GM18861 (cell line): ENCODE measurements around the gene ABHD14A.
"Not testable (repeated sequence)": the region's sequence is repeated elsewhere in the genome, so short reads cannot be mapped to it uniquely, and the experiment has no call there.

Experiments
- ATAC-seq: cut with Tn5 transposase; IDR thresholded peaks from one replicate; pipeline ENCODE4 v1.9.1; 2021; ENCODE audit not compliant: unreplicated experiment

The ABHD14A gene

GRCh38 chr3:51974963-51975851 lies at the start of gene ABHD14A:
TSS of gene ABHD14A (plus strand) at chr3:51975064. CDS start at chr3:51975136, 72 bp downstream.
- ATAC-seq: peak; percentile 45

- no peak for ATAC-seq
Observed at GRCh38 chr3:51927061-51927977, 47.5 kb upstream of the ABHD14A start.

GRCh38 chr3:51928438-51928837 lies 46.4 kb upstream of the ABHD14A start:
- ATAC-seq: no peak

GRCh38 chr3:51928981-51929380 lies 45.9 kb upstream of the ABHD14A start:
- ATAC-seq: not testable (repeated sequence)

- ATAC-seq: no peak
Observed at GRCh38 chr3:51929420-51930003, 45.4 kb upstream of the ABHD14A start.

GRCh38 chr3:51930439-51930838 lies 44.4 kb upstream of the ABHD14A start:
- no peak for ATAC-seq

GRCh38 chr3:51931756-51932155 lies 43.1 kb upstream of the ABHD14A start:
- no peak for ATAC-seq

- ATAC-seq: no peak
Observed at GRCh38 chr3:51932471-51933370, 42.1 kb upstream of the ABHD14A start.

GRCh38 chr3:51933471-51934138 lies 41.3 kb upstream of the ABHD14A start:
- ATAC-seq: no peak

GRCh38 chr3:51934139-51934850 lies 40.6 kb upstream of the ABHD14A start:
- ATAC-seq: no peak

- no peak for ATAC-seq
Observed at GRCh38 chr3:51934991-51935885, 39.6 kb upstream of the ABHD14A start.

GRCh38 chr3:51935886-51936755 lies 38.7 kb upstream of the ABHD14A start:
- ATAC-seq: no peak

- no peak for ATAC-seq
Observed at GRCh38 chr3:51937014-51937413, 37.9 kb upstream of the ABHD14A start.

GRCh38 chr3:51937611-51938450 lies 37.0 kb upstream of the ABHD14A start:
- ATAC-seq: no peak

GRCh38 chr3:51938780-51939425 lies 36.0 kb upstream of the ABHD14A start:
- ATAC-seq: no peak
